ENCODE data around the gene PDGFRB.

DNA sequence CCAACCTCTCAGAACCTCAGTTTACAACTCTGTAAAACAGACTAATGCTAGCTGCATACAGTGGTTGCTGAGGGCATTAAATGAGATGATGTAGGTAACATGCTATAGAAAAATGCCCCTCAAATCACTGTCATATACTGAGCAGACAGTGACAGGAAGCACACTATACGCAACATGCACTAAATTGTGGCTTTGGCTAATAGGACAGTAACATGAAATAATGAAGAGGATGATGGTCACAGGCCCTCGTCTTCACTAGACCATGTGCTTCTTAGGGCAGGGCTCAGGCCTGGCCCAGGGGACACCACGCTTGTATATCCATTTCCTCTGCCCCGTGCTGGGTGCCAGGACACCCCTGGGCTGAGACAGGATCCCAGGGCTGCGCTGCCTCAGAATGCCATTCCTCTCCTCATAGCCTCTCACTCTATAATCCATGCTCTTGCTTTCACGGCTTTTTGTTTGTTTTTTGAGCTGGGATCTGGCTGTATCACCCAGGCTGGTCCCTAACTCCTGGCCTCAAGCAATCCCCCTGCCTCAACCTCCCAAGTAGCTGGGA is 88.2 kb downstream of the PDGFRB start:
- TF ChIP-seq, protein P1, sequence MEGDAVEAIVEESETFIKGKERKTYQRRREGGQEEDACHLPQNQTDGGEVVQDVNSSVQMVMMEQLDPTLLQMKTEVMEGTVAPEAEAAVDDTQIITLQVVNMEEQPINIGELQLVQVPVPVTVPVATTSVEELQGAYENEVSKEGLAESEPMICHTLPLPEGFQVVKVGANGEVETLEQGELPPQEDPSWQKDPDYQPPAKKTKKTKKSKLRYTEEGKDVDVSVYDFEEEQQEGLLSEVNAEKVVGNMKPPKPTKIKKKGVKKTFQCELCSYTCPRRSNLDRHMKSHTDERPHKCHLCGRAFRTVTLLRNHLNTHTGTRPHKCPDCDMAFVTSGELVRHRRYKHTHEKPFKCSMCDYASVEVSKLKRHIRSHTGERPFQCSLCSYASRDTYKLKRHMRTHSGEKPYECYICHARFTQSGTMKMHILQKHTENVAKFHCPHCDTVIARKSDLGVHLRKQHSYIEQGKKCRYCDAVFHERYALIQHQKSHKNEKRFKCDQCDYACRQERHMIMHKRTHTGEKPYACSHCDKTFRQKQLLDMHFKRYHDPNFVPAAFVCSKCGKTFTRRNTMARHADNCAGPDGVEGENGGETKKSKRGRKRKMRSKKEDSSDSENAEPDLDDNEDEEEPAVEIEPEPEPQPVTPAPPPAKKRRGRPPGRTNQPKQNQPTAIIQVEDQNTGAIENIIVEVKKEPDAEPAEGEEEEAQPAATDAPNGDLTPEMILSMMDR (IDR thresholded peaks at IDR 0.05): no peak
- no peak for TF ChIP-seq POLR2A (IDR thresholded peaks at IDR 0.05)

All from vagina (tissue), 2 donors.